ENCODE data around the gene TTLL5. TPM values are rescaled to one million over a fixed set of nuclear protein-coding genes. Genes with fewer than 3 reads are reported as not detected.

Gene TTLL5
- total RNA-seq, 1 donor from 2014 or later = 45.2 TPM

- Mint-ChIP-seq H3K27ac (peak overlapping the region; percentile 32), H3K4me1 (peaks cover 45% of the 10 kb centered on the region), H3K4me3 (no peak overlapping the region), H3K36me3 (peaks cover 29% of the 10 kb centered on the region), H3K9me3 (no peaks in the 10 kb centered on the region), H3K27me3 (ENCODE audit: low read depth) (no peaks in the 10 kb centered on the region)
- no peak for DNase-seq (ENCODE audit: low spot score in 2 of 2, unreplicated experiment in 2 of 2)
- no peak for TF ChIP-seq CTCF (IDR thresholded peaks at IDR 0.05; ENCODE audit: unreplicated experiment)
Observed at GRCh38 chr14:75717729-75718128, 56.7 kb downstream of the TTLL5 start.

GRCh38 chr14:75718199-75718598, 57.2 kb downstream of the TTLL5 start:
- no peak overlapping the region for H3K4me3 Mint-ChIP-seq
- H3K36me3 Mint-ChIP-seq = peaks cover 34% of the 10 kb centered on the region
- no peak for DNase-seq (ENCODE audit: low spot score in 2 of 2, unreplicated experiment in 2 of 2)
- no peaks in the 10 kb centered on the region for H3K9me3 Mint-ChIP-seq
- H3K27ac Mint-ChIP-seq = no peak overlapping the region
- no peak for TF ChIP-seq CTCF (IDR thresholded peaks at IDR 0.05; ENCODE audit: unreplicated experiment)
- H3K4me1 Mint-ChIP-seq = peaks cover 45% of the 10 kb centered on the region
- no peaks in the 10 kb centered on the region for H3K27me3 Mint-ChIP-seq (ENCODE audit: low read depth)

- Mint-ChIP-seq H3K4me1 (peaks cover 49% of the 10 kb centered on the region), H3K27me3 (ENCODE audit: low read depth) (no peaks in the 10 kb centered on the region), H3K9me3 (no peaks in the 10 kb centered on the region)
Observed at GRCh38 chr14:75720116-75720515, 59.1 kb downstream of the TTLL5 start.

GRCh38 chr14:75720842-75721498, 59.9 kb downstream of the TTLL5 start:
- peaks cover 48% of the 10 kb centered on the region for H3K4me1 Mint-ChIP-seq
- no peak overlapping the region for H3K4me3 Mint-ChIP-seq
- H3K36me3 Mint-ChIP-seq = peaks cover 51% of the 10 kb centered on the region
- DNase-seq (ENCODE audit: low spot score in 2 of 2, unreplicated experiment in 2 of 2) = no peak
- TF ChIP-seq CTCF (IDR thresholded peaks at IDR 0.05; ENCODE audit: unreplicated experiment) = no peak
- no peaks in the 10 kb centered on the region for H3K27me3 Mint-ChIP-seq (ENCODE audit: low read depth)
- H3K9me3 Mint-ChIP-seq = no peaks in the 10 kb centered on the region
- peak overlapping the region; percentile 99 for H3K27ac Mint-ChIP-seq

More at GRCh38 chr14:75720116-75720515, 59.1 kb downstream of the TTLL5 start:
- H3K4me3 Mint-ChIP-seq = no peak overlapping the region
- H3K36me3 Mint-ChIP-seq = peaks cover 49% of the 10 kb centered on the region
- H3K27ac Mint-ChIP-seq = peak overlapping the region; percentile 99
- no peak for TF ChIP-seq CTCF (IDR thresholded peaks at IDR 0.05; ENCODE audit: unreplicated experiment)
- DNase-seq (ENCODE audit: low spot score in 2 of 2, unreplicated experiment in 2 of 2) = no peak

GRCh38 chr14:75723716-75724115, 62.7 kb downstream of the TTLL5 start:
- Mint-ChIP-seq H3K4me3 (no peak overlapping the region), H3K4me1 (peaks cover 35% of the 10 kb centered on the region), H3K36me3 (peaks cover 61% of the 10 kb centered on the region), H3K9me3 (peaks cover 14% of the 10 kb centered on the region), H3K27ac (no peak overlapping the region), H3K27me3 (ENCODE audit: low read depth) (no peaks in the 10 kb centered on the region)
- no peak for DNase-seq (ENCODE audit: low spot score in 2 of 2, unreplicated experiment in 2 of 2)
- no peak for TF ChIP-seq CTCF (IDR thresholded peaks at IDR 0.05; ENCODE audit: unreplicated experiment)

All from mesothelial cell of epicardium (in vitro differentiated cells).